PC-9 (cell line): ENCODE measurements around the gene PTGDS.

Experiments
- CTCF ChIP-seq: fragments of 200-600 bp; sonication (generic); conservative IDR thresholded peaks from 2 replicates; pipeline ENCODE4 v1.6.1; 2017; ENCODE audit warnings: mixed run types, antibody characterized with exemption, mild to moderate bottlenecking, moderate library complexity
- EZH2 ChIP-seq: fragments of 200-600 bp; sonication (generic); IDR thresholded peaks from 2 replicates; pipeline ENCODE4 v1.8.0; 2017; ENCODE audit warnings: antibody characterized with exemption, low read depth

DNA sequence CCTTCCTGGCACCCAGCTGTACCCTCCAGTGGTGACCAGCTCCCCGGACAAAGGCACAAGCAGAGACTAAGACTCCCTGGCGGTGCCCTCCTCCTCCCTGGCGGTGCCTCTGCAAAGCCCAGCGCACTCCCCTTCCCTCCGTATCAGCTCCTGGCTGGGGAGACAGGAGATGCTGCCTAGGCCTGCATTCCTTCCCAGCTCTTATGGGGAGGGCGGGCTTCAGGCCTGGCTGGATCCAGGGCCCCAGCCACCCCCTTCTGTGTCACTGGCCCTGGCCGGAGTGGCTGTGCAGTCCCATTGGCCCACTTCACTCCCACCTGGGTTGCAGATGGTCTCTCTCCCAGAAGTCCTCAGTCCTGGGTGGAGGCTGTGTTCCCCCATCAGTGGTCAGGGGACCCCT lies 18.8 kb upstream of the PTGDS start:
- TF ChIP-seq CTCF (no peak), EZH2 (no peak)
